GM12878 (cell line): ENCODE results near the gene SCG3. TPM values are rescaled to one million over a fixed set of nuclear protein-coding genes. Genes with fewer than 3 reads are reported as not detected.

Experiments
- ATAC-seq: fragments of 200-7000 bp; cut with Tn5 transposase; 3 replicates; pipeline ENCODE4 v1.9.1; 2020; ENCODE audit warnings: mild to moderate bottlenecking, moderate library complexity
- BruUV-seq: library from RNA; stranded (reverse); fragments of 400-500 nt; replicated peaks from 2 replicates; lab custom pipeline; 2021; lab: Mats Ljungman, UMichigan
- CTCF ChIA-PET: fragments of 300-600 bp; sonication (Branson Sonifier 250); formaldehyde crosslinking; extraction: SDS; loops from one replicate; lab custom pipeline; 2021; ENCODE audit warnings: inconsistent platforms; lab: Yijun Ruan, JAX
- POLR2A ChIA-PET: fragments of 350-600 bp; formaldehyde crosslinking; extraction: SDS; loops from one replicate; lab custom pipeline; 2021; ENCODE audit warnings: inconsistent platforms; lab: Charles Lee
- RAD21 ChIA-PET: fragments of 300-600 bp; sonication (Branson Sonifier 250); formaldehyde crosslinking; loops from one replicate; lab custom pipeline; 2023; ENCODE audit warnings: antibody characterized with exemption; ENCODE audit not compliant: unreplicated experiment; lab: Charles Lee
- SMC1A ChIA-PET: fragments of 300-600 bp; sonication (Branson Sonifier 250); formaldehyde crosslinking; loops from one replicate; lab custom pipeline; 2023; ENCODE audit not compliant: unreplicated experiment, uncharacterized antibody; lab: Charles Lee
- DNase-seq: peaks from one replicate; pipeline ENCODE4 v3.0.0-alpha.2; 2011; ENCODE audit warnings: low read depth, low spot score
- FAIRE-seq: peaks from 3 replicates; lab custom pipeline; 2011; peaks lifted over from hg19 to GRCh38; lab: Jason Lieb, UNC
- H2AFZ ChIP-seq: 2 replicates; pipeline ENCODE4 v1.6.0; 2011; ENCODE audit warnings: low read depth, low read length, control low read depth; ENCODE audit not compliant: control insufficient read depth
- H3K27ac ChIP-seq: 2 replicates; pipeline ENCODE4 v1.5.1; 2011; ENCODE audit warnings: control low read depth; ENCODE audit not compliant: control insufficient read depth, insufficient read depth
- H3K27me3 ChIP-seq, 2 experiments: replicated peaks in 1 of 2; 2 replicates each; pipeline versions ENCODE4 v1.6.0 to v1.6.1; 2011; ENCODE audit warnings: low read length in 1 of 2; ENCODE audit not compliant: control insufficient read depth in 2 of 2, insufficient read depth in 2 of 2
- H3K36me3 ChIP-seq, 2 experiments: 2 replicates each; pipeline ENCODE4 v1.5.1; 2011; ENCODE audit warnings: low read length in 1 of 2; ENCODE audit not compliant: control insufficient read depth in 2 of 2, insufficient read depth in 2 of 2
- H3K4me1 ChIP-seq: 2 replicates; pipeline ENCODE4 v1.6.1; 2011; ENCODE audit warnings: mild to moderate bottlenecking, low read length, moderate library complexity, mixed read lengths; ENCODE audit not compliant: control insufficient read depth, insufficient read depth
- H3K4me2 ChIP-seq: 2 replicates; pipeline ENCODE4 v1.6.0; 2011; ENCODE audit warnings: control low read depth; ENCODE audit not compliant: control insufficient read depth, insufficient read depth
- H3K4me3 ChIP-seq: fragments of 200-600 bp; sonication (generic); 2 replicates; pipeline ENCODE4 v1.5.1; 2016
- H3K79me2 ChIP-seq: 2 replicates; pipeline ENCODE4 v1.6.0; 2011; ENCODE audit warnings: low read length; ENCODE audit not compliant: control insufficient read depth, insufficient read depth
- H3K9ac ChIP-seq: 2 replicates; pipeline ENCODE4 v1.8.0; 2011; ENCODE audit warnings: low read length, control low read depth, mixed read lengths; ENCODE audit not compliant: control insufficient read depth, insufficient read depth
- H3K9me3 ChIP-seq: replicated peaks from 3 replicates; pipeline ENCODE4 v1.5.1; 2011; ENCODE audit warnings: mild to moderate bottlenecking, low read length; ENCODE audit not compliant: control insufficient read depth, insufficient read depth
- H4K20me1 ChIP-seq: 2 replicates; pipeline ENCODE4 v1.6.0; 2011; ENCODE audit not compliant: control insufficient read depth, insufficient read depth
- ASH2L ChIP-seq: fragments of 300-600, 200-600 bp; sonication (generic); IDR thresholded peaks from 2 replicates; pipeline ENCODE4 v1.6.1; 2017; ENCODE audit warnings: low read depth, mild to moderate bottlenecking, borderline replicate concordance
- BRCA1 ChIP-seq: IDR thresholded peaks from 2 replicates; pipeline ENCODE4 v1.6.1; 2011; ENCODE audit warnings: low read depth, low read length, improper control_type of control experiment
- ESRRA ChIP-seq: IDR thresholded peaks from 2 replicates; pipeline ENCODE4 v1.6.1; 2012; ENCODE audit warnings: mild to moderate bottlenecking, low read length, improper control_type of control experiment
- FOS ChIP-seq: IDR thresholded peaks from 3 replicates; pipeline ENCODE4 v1.6.1; 2011; ENCODE audit warnings: borderline replicate concordance; ENCODE audit not compliant: insufficient read length; ENCODE audit errors: extremely low read depth
- IKZF1 ChIP-seq: fragments of 450-650 bp; conservative IDR thresholded peaks from 2 replicates; pipeline ENCODE4 v1.6.1; 2017; ENCODE audit warnings: antibody characterized with exemption, mild to moderate bottlenecking
- LARP7 ChIP-seq: fragments of 450-650 bp; IDR thresholded peaks from 2 replicates; pipeline ENCODE4 v1.6.1; 2017; ENCODE audit warnings: mild to moderate bottlenecking
- MTA3 ChIP-seq: IDR thresholded peaks from 2 replicates; pipeline ENCODE4 v1.6.1; 2012; ENCODE audit warnings: low read length, inconsistent platforms, borderline replicate concordance
- NR2C2 ChIP-seq: IDR thresholded peaks from 2 replicates; pipeline ENCODE4 v1.6.1; 2011; ENCODE audit warnings: borderline replicate concordance, low read depth; ENCODE audit not compliant: control insufficient read depth, insufficient read length
- RAD21 ChIP-seq: IDR thresholded peaks from 2 replicates; pipeline ENCODE4 v1.6.1; 2011; ENCODE audit warnings: mild to moderate bottlenecking, low read depth, low read length, moderate library complexity; ENCODE audit not compliant: insufficient read depth
- RBBP5 ChIP-seq: fragments of 200-600 bp; sonication (generic); conservative IDR thresholded peaks from 2 replicates; pipeline ENCODE4 v1.6.1; 2016
- RUNX3 ChIP-seq: IDR thresholded peaks from 2 replicates; pipeline ENCODE4 v1.6.1; 2012; ENCODE audit warnings: low read length, inconsistent platforms
- SREBF1 ChIP-seq: IDR thresholded peaks from 2 replicates; pipeline ENCODE4 v1.6.1; 2012; ENCODE audit warnings: mild to moderate bottlenecking, low read length
- SUPT20H ChIP-seq: IDR thresholded peaks from 2 replicates; pipeline ENCODE4 v1.6.1; 2011; ENCODE audit warnings: low read depth, mild to moderate bottlenecking, low read length, moderate library complexity, borderline replicate concordance; ENCODE audit not compliant: control insufficient read depth
- TAF1 ChIP-seq: IDR thresholded peaks from 2 replicates; pipeline ENCODE4 v1.6.1; 2011; ENCODE audit warnings: mild to moderate bottlenecking, low read depth, low read length, borderline replicate concordance
- ZZZ3 ChIP-seq: IDR thresholded peaks from 2 replicates; pipeline ENCODE4 v1.6.1; 2011; ENCODE audit warnings: low read depth; ENCODE audit not compliant: control insufficient read depth, insufficient read length
- WGBS: methylation state at CpG from one replicate; pipeline ENCODE4 v1.1.6; 2016; ENCODE audit warnings: low lambda C conversion rate; ENCODE audit not compliant: insufficient replicate concordance, insufficient coverage; ENCODE audit errors: missing lambda C conversion rate; 5-methylcytosine and 5-hydroxymethylcytosine counted together
- in situ Hi-C: fragments of 300-500 bp; cut with MboI; formaldehyde crosslinking; loops from 9 replicates; pipeline ENCODE4 v1.14.3; 2018; ENCODE audit warnings: mixed read lengths
- intact Hi-C: fragments of 100-400 bp; cut with micrococcal nuclease; formaldehyde crosslinking; loops from one replicate; pipeline ENCODE4 v1.14.2; 2022; ENCODE audit not compliant: unreplicated experiment
- polyA plus RNA-seq, 11 experiments: library from polyadenylated mRNA; depleted of rRNA in 4 of 11; unstranded in 6 of 11; stranded (reverse) in 5 of 11; fragments of >200 nt; fragmentation: Nextera tagmentation in 4 of 11; fragmentation: Illumina TruSeq in 1 of 11; extraction: Ambion mirVana in 4 of 11; extraction: Trizol in 1 of 11; gene quantifications; 1 replicate in 1 of 11; 2 replicates in 10 of 11; pipeline versions ENCODE4 v1.2.1 to v1.2.3, GENCODE V29; 2011 to 2016; ENCODE audit warnings: inconsistent platforms in 2 of 11, missing spikeins in 2 of 11, low read depth in 1 of 11
- total RNA-seq, 4 experiments: library from RNA; depleted of rRNA in 3 of 4; stranded (reverse); fragments of >200 nt in 3 of 4; fragmentation: Illumina TruSeq in 1 of 4; extraction: Trizol in 1 of 4; gene quantifications; 2 replicates each; pipeline versions ENCODE4 v1.2.1 to v1.2.3, GENCODE V29; 2013 to 2021
- TF ChIP-seq, protein P1 (sequence below): IDR thresholded peaks from 2 replicates; pipeline ENCODE4 v1.6.1; 2012; ENCODE audit warnings: low read depth, low read length, improper control_type of control experiment
- TF ChIP-seq, protein P2 (sequence below): IDR thresholded peaks from 2 replicates; pipeline ENCODE4 v1.6.1; 2011; ENCODE audit warnings: borderline replicate concordance, low read depth, mild to moderate bottlenecking, moderate library complexity, low read length; ENCODE audit not compliant: insufficient read depth, poor library complexity, severe bottlenecking
- TF ChIP-seq, protein P3 (sequence below): fragments of 450-650 bp; IDR thresholded peaks from 2 replicates; pipeline ENCODE4 v1.6.1; 2016; ENCODE audit warnings: mild to moderate bottlenecking, moderate library complexity, borderline replicate concordance

SCG3 gene
- total and polyA plus RNA-seq, 10 of the 15 experiments (the other 5 are each of a cell fraction or from before 2014, with no cell fraction given): 0.03 to 0.15 (median 0.04) TPM; not detected in 7

DNA sequence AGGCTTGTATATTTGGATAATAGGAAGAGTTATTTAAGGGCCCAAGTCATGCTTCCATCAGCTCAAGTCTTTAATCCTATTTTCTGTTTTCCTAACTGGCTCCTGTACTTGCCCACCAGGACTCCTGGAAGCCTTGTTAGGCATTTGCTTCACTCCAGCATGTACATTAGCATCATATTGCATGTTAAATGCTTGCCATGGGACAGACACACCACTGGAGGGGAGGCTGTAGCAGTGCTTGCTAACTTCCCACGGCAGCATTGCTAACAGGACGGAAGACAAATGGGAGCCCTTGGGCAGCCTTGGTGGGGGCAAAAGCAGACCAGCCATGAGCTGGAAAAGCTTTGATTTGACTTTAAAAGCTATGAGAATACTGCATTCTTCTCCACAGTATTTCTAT is 76.1 kb downstream of the SCG3 start (continued):
- TF ChIP-seq, protein P1, sequence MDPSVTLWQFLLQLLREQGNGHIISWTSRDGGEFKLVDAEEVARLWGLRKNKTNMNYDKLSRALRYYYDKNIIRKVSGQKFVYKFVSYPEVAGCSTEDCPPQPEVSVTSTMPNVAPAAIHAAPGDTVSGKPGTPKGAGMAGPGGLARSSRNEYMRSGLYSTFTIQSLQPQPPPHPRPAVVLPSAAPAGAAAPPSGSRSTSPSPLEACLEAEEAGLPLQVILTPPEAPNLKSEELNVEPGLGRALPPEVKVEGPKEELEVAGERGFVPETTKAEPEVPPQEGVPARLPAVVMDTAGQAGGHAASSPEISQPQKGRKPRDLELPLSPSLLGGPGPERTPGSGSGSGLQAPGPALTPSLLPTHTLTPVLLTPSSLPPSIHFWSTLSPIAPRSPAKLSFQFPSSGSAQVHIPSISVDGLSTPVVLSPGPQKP: no peak
- TF ChIP-seq LARP7: no peak
- TF ChIP-seq ZZZ3: no peak
- no peak for TF ChIP-seq MTA3

DNA sequence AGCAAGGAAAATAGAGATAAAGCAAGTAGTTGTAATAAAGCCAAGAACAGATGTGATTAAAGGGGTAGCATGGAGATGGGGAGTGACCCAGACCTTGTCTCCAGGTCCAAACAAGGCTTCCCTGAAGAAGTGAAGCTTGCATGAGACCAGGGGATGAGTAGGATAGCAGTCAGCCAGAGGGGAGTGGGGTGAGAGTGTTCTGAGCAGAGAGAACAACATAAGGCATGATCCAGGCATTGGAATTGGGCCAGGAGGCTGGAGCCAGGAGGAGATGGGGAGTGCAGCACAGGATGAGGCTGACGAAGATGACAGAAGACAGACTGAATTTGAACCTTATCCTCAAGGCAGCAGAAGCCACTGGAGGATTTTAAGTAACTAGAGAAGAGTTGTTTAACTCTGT is 77.3 kb downstream of the SCG3 start:
- intact Hi-C loops: no loop called here
- Histone ChIP-seq H3K27me3 (no peaks in the 10 kb centered on the region), H3K27ac (no peak overlapping the region), H3K36me3 (no peaks in the 10 kb centered on the region), H4K20me1 (no peaks in the 10 kb centered on the region), H3K79me2 (no peaks in the 10 kb centered on the region), H2AFZ (no peak overlapping the region), H3K4me1 (no peaks in the 10 kb centered on the region), H3K4me2 (no peak overlapping the region), H3K9me3 (no peaks in the 10 kb centered on the region), H3K9ac (no peak overlapping the region), H3K4me3 (no peak overlapping the region)
- ATAC-seq: no peak
- no TSS peak for BruUV-seq
- in situ Hi-C loops: no loop called here
- ChIA-PET SMC1A (interaction anchor here (1.3 kb wide), 1 partner anchor 108 kb away, joined by 5 read pairs; no protein-coding TSS in a partner anchor), CTCF (interaction anchor here (1.0 to 4.2 kb wide), 5 partner anchors 18 to 222 kb away, joined by 3 to 31 read pairs (median 3); no protein-coding TSS in a partner anchor), RAD21 (interaction anchor here (1.4 to 2.4 kb wide), 3 partner anchors 15 to 25 kb away, joined by 3 to 6 read pairs (median 5); no protein-coding TSS in a partner anchor), POLR2A (no interaction called here)
- FAIRE-seq: no peak
- DNase-seq: no peak
- 69% methylated on average over 1 of the region's 1 CpG for WGBS
- TF ChIP-seq FOS (no peak), NR2C2 (no peak), SUPT20H (no peak), ESRRA (no peak), BRCA1 (no peak), IKZF1 (no peak), TAF1 (no peak), RUNX3 (no peak), RAD21 (no peak), ASH2L (no peak), RBBP5 (no peak), SREBF1 (no peak)
- TF ChIP-seq, protein P2, sequence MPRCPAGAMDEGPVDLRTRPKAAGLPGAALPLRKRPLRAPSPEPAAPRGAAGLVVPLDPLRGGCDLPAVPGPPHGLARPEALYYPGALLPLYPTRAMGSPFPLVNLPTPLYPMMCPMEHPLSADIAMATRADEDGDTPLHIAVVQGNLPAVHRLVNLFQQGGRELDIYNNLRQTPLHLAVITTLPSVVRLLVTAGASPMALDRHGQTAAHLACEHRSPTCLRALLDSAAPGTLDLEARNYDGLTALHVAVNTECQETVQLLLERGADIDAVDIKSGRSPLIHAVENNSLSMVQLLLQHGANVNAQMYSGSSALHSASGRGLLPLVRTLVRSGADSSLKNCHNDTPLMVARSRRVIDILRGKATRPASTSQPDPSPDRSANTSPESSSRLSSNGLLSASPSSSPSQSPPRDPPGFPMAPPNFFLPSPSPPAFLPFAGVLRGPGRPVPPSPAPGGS: no peak
- TF ChIP-seq, protein P3, sequence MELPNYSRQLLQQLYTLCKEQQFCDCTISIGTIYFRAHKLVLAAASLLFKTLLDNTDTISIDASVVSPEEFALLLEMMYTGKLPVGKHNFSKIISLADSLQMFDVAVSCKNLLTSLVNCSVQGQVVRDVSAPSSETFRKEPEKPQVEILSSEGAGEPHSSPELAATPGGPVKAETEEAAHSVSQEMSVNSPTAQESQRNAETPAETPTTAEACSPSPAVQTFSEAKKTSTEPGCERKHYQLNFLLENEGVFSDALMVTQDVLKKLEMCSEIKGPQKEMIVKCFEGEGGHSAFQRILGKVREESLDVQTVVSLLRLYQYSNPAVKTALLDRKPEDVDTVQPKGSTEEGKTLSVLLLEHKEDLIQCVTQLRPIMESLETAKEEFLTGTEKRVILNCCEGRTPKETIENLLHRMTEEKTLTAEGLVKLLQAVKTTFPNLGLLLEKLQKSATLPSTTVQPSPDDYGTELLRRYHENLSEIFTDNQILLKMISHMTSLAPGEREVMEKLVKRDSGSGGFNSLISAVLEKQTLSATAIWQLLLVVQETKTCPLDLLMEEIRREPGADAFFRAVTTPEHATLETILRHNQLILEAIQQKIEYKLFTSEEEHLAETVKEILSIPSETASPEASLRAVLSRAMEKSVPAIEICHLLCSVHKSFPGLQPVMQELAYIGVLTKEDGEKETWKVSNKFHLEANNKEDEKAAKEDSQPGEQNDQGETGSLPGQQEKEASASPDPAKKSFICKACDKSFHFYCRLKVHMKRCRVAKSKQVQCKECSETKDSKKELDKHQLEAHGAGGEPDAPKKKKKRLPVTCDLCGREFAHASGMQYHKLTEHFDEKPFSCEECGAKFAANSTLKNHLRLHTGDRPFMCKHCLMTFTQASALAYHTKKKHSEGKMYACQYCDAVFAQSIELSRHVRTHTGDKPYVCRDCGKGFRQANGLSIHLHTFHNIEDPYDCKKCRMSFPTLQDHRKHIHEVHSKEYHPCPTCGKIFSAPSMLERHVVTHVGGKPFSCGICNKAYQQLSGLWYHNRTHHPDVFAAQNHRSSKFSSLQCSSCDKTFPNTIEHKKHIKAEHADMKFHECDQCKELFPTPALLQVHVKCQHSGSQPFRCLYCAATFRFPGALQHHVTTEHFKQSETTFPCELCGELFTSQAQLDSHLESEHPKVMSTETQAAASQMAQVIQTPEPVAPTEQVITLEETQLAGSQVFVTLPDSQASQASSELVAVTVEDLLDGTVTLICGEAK: no peak
